ENCODE results near the gene GRIN2D. TPM values are rescaled to one million over a fixed set of nuclear protein-coding genes. Genes with fewer than 3 reads are reported as not detected.

The GRIN2D gene
- polyA plus RNA-seq = not detected

DNA sequence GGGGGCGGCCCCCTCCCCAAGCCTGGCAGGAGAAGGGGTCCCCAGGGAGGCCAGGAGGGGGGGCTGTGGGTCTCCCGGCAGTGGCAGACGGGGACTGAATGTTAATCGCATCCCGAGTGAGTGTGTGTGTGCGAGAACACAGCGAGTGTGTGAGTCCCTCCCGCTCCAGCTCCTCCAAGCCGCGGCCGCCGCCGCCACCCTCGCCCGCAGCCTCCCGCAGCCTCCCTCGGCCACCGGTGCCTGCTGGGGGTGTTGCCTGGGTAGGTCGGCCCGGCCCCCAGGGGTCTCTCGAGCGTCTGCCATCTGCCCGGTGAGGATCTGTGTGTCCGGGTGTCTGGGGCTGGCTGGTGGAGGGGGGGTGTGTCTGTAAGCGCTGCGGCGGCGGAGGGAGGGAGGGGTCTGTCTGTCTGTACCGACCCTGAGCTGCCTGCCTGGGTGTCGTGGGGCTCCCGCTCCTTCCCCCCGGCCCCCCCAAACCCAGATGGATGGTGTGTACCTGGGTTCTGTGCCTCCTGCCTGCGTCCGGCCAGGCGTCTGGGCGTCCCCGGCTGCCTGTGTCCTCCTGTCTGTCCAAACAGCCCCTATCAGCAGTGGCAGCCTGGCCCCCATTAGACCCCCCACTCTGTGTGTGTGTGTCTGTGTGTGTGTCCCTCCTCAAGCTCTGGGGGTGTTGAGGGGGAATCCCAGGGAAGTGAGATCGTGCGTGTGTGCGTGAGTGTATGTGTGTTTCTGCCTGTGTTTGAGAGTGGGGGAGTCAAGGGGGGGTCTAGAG, at the start of gene GRIN2D:
GRIN2D (plus strand) TSS at position 110 of the 772 bp plus-strand sequence. CDS start 4,725 bp downstream, outside the sequence.
- Mint-ChIP-seq H3K36me3 (peaks cover 0 to 5% (median under 1%) of the 10 kb centered on the region in 3 donors), H3K4me1 (peaks cover 18 to 32% of the 10 kb centered on the region in 2 donors), H3K9me3 (peaks cover 0 to 2% (median 0%) of the 10 kb centered on the region in 6 donors), H3K27ac (peak within 1 kb of the TSS in 2 of 6 donors; percentile 35 to 72), H3K4me3 (peak within 1 kb of the TSS in 4 of 5 donors; percentile 27 to 61 (median 52)), H3K27me3 (ENCODE audit: low read depth in 3 of 3) (peaks cover 4 to 35% (median 17%) of the 10 kb centered on the region in 3 donors)
- no peak for DNase-seq

GRCh38 chr19:48344892-48345291, 48.6 kb upstream of the GRIN2D start:
- Mint-ChIP-seq H3K4me1 (no peaks in the 10 kb centered on the region), H3K36me3 (peaks cover 0 to 4% (median 4%) of the 10 kb centered on the region in 3 donors), H3K4me3 (no peak overlapping the region), H3K27ac (no peak overlapping the region), H3K9me3 (no peaks in the 10 kb centered on the region), H3K27me3 (ENCODE audit: low read depth in 3 of 3) (peaks cover 0 to 3% (median 2%) of the 10 kb centered on the region in 3 donors)
- no peak for DNase-seq

GRCh38 chr19:48346191-48346590, 47.3 kb upstream of the GRIN2D start:
- H3K4me1 Mint-ChIP-seq = no peaks in the 10 kb centered on the region
- no peaks in the 10 kb centered on the region for H3K9me3 Mint-ChIP-seq
- H3K36me3 Mint-ChIP-seq = peaks cover 0 to 4% (median 4%) of the 10 kb centered on the region in 3 donors
- peaks cover 0 to 3% (median 3%) of the 10 kb centered on the region in 3 donors for H3K27me3 Mint-ChIP-seq (ENCODE audit: low read depth in 3 of 3)
- H3K27ac Mint-ChIP-seq = no peak overlapping the region
- H3K4me3 Mint-ChIP-seq = no peak overlapping the region
- DNase-seq = no peak

GRCh38 chr19:48348045-48348444, 45.4 kb upstream of the GRIN2D start:
- no peak for DNase-seq
- no peak overlapping the region for H3K4me3 Mint-ChIP-seq
- no peaks in the 10 kb centered on the region for H3K4me1 Mint-ChIP-seq
- peak overlapping the region in 1 of 6 donors; percentile 2 for H3K27ac Mint-ChIP-seq
- peaks cover 0 to 3% (median 3%) of the 10 kb centered on the region in 3 donors for H3K27me3 Mint-ChIP-seq (ENCODE audit: low read depth in 3 of 3)
- H3K36me3 Mint-ChIP-seq = peaks cover 0 to 4% (median 4%) of the 10 kb centered on the region in 3 donors
- no peaks in the 10 kb centered on the region for H3K9me3 Mint-ChIP-seq

GRCh38 chr19:48348737-48349136, 44.7 kb upstream of the GRIN2D start:
- Mint-ChIP-seq H3K27ac (no peak overlapping the region), H3K27me3 (ENCODE audit: low read depth in 3 of 3) (peaks cover 0 to 3% (median 3%) of the 10 kb centered on the region in 3 donors), H3K9me3 (no peaks in the 10 kb centered on the region), H3K4me1 (no peaks in the 10 kb centered on the region), H3K36me3 (peaks cover 0 to 4% (median 4%) of the 10 kb centered on the region in 3 donors), H3K4me3 (no peak overlapping the region)
- no peak for DNase-seq

DNA sequence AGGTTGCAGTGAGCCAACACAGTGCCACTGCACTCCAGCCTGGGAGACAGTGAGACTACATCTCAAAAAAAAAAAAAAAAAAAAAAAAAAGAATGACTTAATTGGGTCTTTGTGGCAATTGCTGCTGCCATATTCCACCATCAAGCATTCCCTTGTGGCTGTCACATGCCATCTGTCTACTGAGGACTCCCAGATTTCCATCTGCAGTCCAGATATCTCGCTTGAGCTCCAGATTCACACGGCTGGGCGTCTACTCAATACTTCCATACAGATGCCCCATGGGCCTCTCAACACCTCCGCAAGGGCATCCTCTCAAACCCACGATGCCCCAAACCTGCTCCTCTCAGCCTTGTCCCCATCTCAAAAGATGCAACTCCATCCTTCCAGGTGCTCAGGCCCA, 42.6 kb upstream of the GRIN2D start:
- Mint-ChIP-seq H3K9me3 (no peaks in the 10 kb centered on the region), H3K4me3 (no peak overlapping the region), H3K4me1 (no peaks in the 10 kb centered on the region), H3K27me3 (ENCODE audit: low read depth in 3 of 3) (peaks cover 0 to 3% (median 3%) of the 10 kb centered on the region in 3 donors), H3K36me3 (peaks cover 0 to 4% (median 4%) of the 10 kb centered on the region in 3 donors), H3K27ac (no peak overlapping the region)
- no peak for DNase-seq

- Mint-ChIP-seq H3K36me3 (peaks cover 0 to 4% (median 4%) of the 10 kb centered on the region in 3 donors), H3K27ac (no peak overlapping the region), H3K4me3 (no peak overlapping the region), H3K4me1 (no peaks in the 10 kb centered on the region), H3K9me3 (no peaks in the 10 kb centered on the region), H3K27me3 (ENCODE audit: low read depth in 3 of 3) (peaks cover 0 to 3% (median 0%) of the 10 kb centered on the region in 3 donors)
- peak; percentile 64 to 70 (median 65) for DNase-seq
These were observed 42.1 kb upstream of the GRIN2D start for GRCh38 chr19:48351341-48351752.

DNA sequence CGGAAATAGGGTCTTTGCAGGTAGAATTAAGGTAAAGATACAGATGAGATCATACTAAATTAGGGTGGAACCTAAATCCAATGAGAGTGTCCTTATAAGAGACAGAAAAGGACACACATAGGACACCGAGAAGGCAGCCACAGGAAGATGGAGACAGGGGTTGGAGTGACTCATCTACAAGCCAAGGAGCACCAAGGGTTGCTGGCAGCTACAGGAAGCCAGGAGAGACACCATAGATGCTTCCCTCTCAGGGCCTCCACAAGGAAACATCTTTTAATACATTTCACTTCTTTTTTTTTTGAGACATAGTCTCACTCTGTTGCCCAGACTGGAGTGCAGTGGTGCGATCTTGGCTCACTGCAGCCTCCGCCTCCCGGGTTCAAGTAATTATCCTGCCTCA, 39.8 kb upstream of the GRIN2D start:
- no peak overlapping the region for H3K27ac Mint-ChIP-seq
- no peaks in the 10 kb centered on the region for H3K4me1 Mint-ChIP-seq
- DNase-seq = no peak
- H3K9me3 Mint-ChIP-seq = no peaks in the 10 kb centered on the region
- H3K4me3 Mint-ChIP-seq = no peak overlapping the region
- H3K27me3 Mint-ChIP-seq (ENCODE audit: low read depth in 3 of 3) = peaks cover 0 to 2% (median 0%) of the 10 kb centered on the region in 3 donors
- H3K36me3 Mint-ChIP-seq = peaks cover 0 to 5% (median 0%) of the 10 kb centered on the region in 3 donors

DNA sequence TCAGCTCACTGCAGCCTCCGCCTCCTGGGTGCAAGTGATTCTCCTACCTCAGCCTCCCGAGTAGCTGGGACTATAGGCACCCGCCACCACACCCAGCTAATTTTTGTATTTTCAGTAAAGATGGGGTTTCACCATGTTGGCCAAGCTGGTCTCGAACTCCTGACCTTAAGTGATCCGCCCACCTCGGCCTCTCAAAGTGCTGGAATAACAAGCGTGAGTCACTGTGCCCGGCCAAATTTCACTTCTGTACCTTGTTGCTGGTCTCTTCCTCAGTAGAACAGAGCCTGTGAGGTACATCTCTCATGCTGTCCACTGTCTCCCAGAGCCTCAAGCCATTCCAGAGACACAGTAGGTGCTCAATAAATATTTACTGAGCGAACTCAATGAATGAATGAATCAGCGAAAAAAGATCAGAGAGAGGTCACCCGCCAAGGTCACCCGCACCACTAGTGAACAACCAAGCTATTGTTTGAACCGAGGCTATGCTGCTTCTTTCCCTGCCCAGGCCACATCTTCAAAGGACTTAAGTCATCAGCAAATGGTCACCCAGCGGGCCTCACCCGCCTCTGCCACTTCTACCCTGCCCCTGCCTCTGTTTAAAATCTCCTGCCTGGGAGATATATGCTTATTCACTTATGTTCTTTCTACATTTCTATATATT, 39.0 kb upstream of the GRIN2D start:
- H3K4me1 Mint-ChIP-seq = no peaks in the 10 kb centered on the region
- peak overlapping the region in 1 of 6 donors; percentile 22 for H3K27ac Mint-ChIP-seq
- H3K27me3 Mint-ChIP-seq (ENCODE audit: low read depth in 3 of 3) = peaks cover 0 to 2% (median 0%) of the 10 kb centered on the region in 3 donors
- no peak overlapping the region for H3K4me3 Mint-ChIP-seq
- H3K9me3 Mint-ChIP-seq = no peaks in the 10 kb centered on the region
- H3K36me3 Mint-ChIP-seq = peaks cover 0 to 6% (median 0%) of the 10 kb centered on the region in 3 donors
- DNase-seq = no peak

GRCh38 chr19:48355365-48355954, 38.0 kb upstream of the GRIN2D start:
- peaks cover 0 to 2% (median 0%) of the 10 kb centered on the region in 3 donors for H3K27me3 Mint-ChIP-seq (ENCODE audit: low read depth in 3 of 3)
- no peak for DNase-seq
- H3K4me3 Mint-ChIP-seq = no peak overlapping the region
- H3K36me3 Mint-ChIP-seq = peaks cover 0 to 6% (median 0%) of the 10 kb centered on the region in 3 donors
- H3K27ac Mint-ChIP-seq = no peak overlapping the region
- H3K9me3 Mint-ChIP-seq = no peaks in the 10 kb centered on the region
- H3K4me1 Mint-ChIP-seq = no peaks in the 10 kb centered on the region

DNA sequence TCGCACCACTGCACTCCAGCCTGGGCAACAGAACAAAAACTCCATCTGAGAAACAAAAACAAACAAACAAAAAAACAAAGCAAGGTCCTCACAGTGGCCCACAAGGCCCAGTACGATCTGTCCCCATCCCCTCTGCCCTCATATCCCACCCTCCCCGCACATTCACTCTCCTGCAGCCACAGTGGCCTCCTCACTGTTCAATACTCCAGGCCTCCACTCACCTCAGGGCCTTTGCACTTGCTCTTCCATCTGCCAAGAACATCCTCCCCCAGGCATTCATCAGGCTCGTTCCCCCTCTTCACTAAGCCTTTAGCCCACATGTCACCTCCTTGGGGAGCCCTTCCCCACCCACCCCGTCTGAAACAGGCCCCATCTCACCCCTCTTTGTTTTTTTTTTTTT, 34.3 kb upstream of the GRIN2D start:
- Mint-ChIP-seq H3K4me3 (no peak overlapping the region), H3K36me3 (peaks cover 0 to 6% (median 0%) of the 10 kb centered on the region in 3 donors), H3K4me1 (peaks cover 7 to 13% of the 10 kb centered on the region in 2 donors), H3K27me3 (ENCODE audit: low read depth in 3 of 3) (peaks cover 4 to 7% (median 5%) of the 10 kb centered on the region in 3 donors), H3K9me3 (no peaks in the 10 kb centered on the region), H3K27ac (no peak overlapping the region)
- DNase-seq = no peak

DNA sequence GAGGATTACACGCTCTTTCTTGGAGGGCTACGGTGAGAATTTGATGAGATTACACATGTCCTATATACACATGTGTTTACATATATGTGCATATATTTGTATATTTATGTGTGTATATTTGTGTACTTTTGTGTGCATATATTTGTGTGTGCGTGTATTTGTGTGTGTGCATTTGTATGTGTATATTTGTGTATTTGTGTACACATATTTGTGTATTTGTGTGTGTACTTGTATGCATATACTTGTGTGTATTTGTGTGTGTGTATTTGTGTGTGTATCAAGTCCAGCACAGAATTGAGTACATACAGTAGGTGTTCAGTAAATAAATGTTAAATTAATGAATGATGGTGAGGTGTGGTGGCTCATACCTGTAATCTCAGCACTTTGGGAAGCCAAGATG, 31.6 kb upstream of the GRIN2D start:
- DNase-seq = no peak
- Mint-ChIP-seq H3K27ac (peak overlapping the region in 1 of 6 donors; percentile 34), H3K36me3 (peaks cover 0 to 6% (median 0%) of the 10 kb centered on the region in 3 donors), H3K27me3 (ENCODE audit: low read depth in 3 of 3) (peaks cover 5 to 9% (median 8%) of the 10 kb centered on the region in 3 donors), H3K4me3 (peak overlapping the region in 4 of 5 donors; percentile 15 to 44 (median 28)), H3K4me1 (peaks cover 12 to 18% of the 10 kb centered on the region in 2 donors), H3K9me3 (no peaks in the 10 kb centered on the region)

- peaks cover 0 to 6% (median 0%) of the 10 kb centered on the region in 3 donors for H3K36me3 Mint-ChIP-seq
- peaks cover 5 to 9% (median 8%) of the 10 kb centered on the region in 3 donors for H3K27me3 Mint-ChIP-seq (ENCODE audit: low read depth in 3 of 3)
- DNase-seq = peak; percentile 79 to 82 (median 81)
- H3K9me3 Mint-ChIP-seq = no peaks in the 10 kb centered on the region
- H3K4me3 Mint-ChIP-seq = peak overlapping the region; percentile 88 to 94 (median 90)
- H3K27ac Mint-ChIP-seq = peak overlapping the region; percentile 81 to 94 (median 86)
- peaks cover 12 to 18% of the 10 kb centered on the region in 2 donors for H3K4me1 Mint-ChIP-seq
These were observed 30.6 kb upstream of the GRIN2D start for GRCh38 chr19:48362716-48363499.

All from immature natural killer cell (primary cell).